Measurements from ENCODE around the gene ZNF700.

GRCh38 chr19:11931051-11931450 is 6.1 kb downstream of the ZNF700 start:
- no peak for TF ChIP-seq CTCF (IDR thresholded peaks at IDR 0.05; ENCODE audit: low read depth, low read length)
- TF ChIP-seq EZH2phosphoT487 (IDR thresholded peaks at IDR 0.05; ENCODE audit: low read depth), result no peak

Measured in OCI-LY3 (cell line).